ENCODE measurements around the gene CLTA.
"Not testable (repeated sequence)": the region's sequence is repeated elsewhere in the genome, so short reads cannot be mapped to it uniquely, and the experiment has no call there.

CLTA gene

DNA sequence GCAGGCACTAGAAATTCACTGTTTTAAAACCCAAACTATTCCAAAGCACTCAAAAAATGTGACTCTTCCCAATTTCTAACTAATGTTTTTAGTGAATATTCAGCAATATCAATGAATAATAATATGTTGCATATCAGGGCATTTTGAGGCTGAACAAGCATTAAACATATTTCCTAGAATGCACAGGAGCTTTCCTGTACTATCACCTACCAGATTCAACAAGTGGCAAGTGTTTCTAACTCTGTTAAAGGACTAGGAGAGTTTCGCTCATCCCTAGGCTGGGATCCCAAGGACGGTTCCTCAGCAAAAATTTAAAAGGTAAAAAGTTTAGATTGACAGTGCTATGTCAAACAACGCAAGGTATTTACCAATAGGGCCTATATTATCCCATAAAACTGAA, 46.5 kb downstream of the CLTA start:
- no peak for DNase-seq (ENCODE audit: low read depth in 3 of 3, low spot score in 1 of 3)

DNA sequence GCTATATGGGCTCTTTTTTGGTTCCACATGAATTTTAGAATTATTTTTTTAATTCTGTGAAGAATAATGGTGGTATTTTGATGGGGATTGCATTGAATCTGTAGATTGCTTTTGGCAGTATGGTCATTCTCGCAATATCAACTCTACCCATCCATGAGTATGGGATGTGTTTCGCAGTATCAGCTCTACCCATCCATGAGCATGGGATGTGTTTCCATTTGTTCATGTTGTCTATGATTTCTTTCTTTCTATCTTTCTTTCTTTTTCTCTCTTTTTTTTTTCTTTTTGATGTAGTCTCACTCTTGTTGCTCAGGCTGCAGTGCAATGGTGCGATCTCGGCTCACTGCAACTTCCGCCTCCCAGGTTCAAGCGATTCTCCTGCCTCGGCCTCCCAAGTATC, 48.5 kb downstream of the CLTA start:
- not testable (repeated sequence) for DNase-seq (ENCODE audit: low read depth in 3 of 3, low spot score in 1 of 3)

DNA sequence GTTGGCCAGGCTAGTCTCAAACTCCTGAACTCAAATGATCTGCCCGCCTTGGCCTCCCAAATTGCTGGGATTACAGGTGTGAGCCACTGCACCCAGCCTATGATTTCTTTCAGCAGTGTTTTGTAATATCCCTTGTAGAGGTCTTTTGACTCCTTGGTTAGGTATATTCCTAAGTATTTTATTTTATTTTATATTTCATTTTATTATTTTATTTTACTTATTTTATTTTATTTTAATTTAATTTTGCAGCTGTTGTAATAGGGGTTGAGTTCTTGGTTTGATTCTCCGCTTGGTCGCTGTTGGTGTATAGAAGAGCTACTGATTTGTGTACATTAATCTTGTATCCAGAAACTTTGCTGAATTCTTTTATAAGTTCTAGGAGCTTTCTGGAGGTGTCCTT, 49.0 kb downstream of the CLTA start:
- DNase-seq (ENCODE audit: low read depth in 3 of 3, low spot score in 1 of 3), result not testable (repeated sequence)

DNA sequence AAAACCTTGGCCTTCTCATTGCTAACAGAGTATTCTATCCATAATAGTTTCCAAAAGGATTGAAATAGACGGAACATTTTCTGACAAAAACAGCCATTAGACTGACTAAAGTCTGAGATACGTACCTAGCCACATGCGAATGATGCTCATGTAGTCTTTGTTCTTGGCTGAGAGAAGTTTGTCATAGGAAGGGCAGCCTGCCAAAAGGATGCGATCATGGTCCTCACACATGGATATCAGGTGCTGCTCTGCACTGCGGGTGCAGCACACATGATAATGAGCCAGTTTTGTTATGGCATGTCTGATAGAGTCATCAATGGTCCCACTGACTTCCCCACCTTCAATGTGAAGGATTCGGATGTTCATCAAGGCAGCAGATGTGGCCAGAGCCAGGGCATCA, 55.2 kb downstream of the CLTA start:
- no peak for DNase-seq (ENCODE audit: low read depth in 3 of 3, low spot score in 1 of 3)

DNA sequence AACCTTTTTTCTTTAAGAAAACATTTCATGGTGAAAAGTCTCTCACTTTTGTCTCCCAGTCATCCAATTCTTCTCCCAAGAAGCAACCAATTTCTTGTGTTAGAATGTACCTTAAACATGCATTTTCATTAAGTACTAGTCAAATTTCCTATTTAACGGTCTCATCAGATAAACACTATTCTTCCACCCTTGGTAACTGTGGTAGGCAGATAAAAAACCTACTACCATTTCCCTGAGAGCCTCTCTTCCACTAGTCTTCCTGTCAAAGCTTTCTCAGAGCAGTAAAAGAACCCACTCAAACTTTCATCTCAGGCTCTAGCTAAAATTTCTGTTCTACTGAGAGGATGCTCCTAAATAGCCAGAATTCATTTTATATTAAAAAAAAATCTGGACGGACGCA, 56.6 kb downstream of the CLTA start:
- no peak for DNase-seq (ENCODE audit: low read depth in 3 of 3, low spot score in 1 of 3)

DNA sequence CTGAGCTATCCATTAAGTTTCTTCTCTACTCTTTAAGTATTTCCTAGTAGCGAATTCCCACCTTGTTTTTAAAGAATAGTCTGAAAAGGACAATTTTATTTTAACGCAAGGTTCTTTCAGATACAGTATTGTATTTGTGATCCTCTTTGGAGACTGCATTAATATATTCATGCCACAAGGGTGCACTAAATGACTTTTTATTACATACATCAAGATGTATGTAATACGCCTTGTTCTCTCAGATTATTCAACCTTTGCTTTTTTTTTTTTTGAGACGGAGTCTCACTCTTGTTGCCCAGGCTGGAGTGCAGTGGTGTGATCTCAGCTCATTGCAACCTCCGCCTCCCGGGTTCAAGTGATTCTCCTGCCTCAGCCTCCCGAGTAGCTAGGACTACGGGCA, 57.3 kb downstream of the CLTA start:
- not testable (repeated sequence) for DNase-seq (ENCODE audit: low read depth in 3 of 3, low spot score in 1 of 3)

DNA sequence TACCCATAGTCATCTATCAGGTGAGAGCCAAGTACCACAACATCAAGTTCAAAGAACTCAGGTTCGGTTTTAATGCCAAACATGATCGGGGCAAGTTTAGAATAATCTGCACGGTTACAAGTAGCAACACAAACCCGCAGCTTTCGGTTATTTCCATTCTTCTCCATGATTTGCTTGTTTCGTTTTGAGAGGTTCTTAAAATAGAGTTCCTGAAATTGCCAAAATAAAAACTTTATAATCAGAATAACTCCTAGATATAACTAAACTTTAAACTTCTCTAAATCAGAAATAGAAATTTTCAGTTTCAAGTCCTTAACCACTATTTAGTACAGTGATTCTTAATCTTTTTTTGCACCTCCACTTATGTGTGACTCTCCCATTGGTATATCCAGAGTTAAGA, 58.5 kb downstream of the CLTA start:
- DNase-seq (ENCODE audit: low read depth in 3 of 3, low spot score in 1 of 3), result no peak

DNA sequence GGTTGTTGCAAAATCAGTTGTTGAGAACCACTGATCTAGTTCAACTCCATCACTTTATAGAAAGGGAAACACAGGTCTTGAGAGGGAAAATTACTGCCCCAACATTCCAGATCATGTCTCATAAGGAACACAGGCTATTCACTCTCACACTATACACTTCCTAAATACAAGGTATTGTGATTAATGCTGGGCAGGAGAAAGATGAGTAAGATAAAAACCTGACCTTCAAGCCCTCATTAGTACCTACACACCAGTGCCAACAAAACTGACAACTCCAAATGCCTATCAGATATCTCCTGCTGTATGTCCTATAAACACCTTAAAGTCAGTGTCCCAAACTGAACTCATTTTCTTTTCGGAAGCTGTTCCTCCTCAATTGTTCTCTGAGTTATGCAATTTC, 59.4 kb downstream of the CLTA start:
- no peak for DNase-seq (ENCODE audit: low read depth in 3 of 3, low spot score in 1 of 3)

DNA sequence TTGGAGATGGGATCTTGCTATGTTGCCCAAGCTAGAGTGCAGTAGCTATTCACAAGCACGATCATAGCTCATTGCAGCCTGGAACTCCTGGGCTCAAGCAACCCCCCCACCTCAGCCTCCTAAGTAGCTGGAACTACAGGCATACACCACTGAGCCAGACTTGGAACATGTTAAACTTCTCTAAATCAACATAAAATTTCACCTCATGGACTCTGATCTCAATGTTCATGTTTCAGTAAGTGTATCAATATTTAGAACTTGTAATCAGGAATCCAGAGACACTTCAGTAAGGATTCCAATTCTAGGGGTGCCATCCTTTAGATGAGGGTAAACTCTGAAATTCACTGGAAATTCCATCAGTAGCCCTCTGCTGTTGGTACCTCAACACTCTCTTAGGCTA, 60.7 kb downstream of the CLTA start:
- DNase-seq (ENCODE audit: low read depth in 3 of 3, low spot score in 1 of 3), result no peak

DNA sequence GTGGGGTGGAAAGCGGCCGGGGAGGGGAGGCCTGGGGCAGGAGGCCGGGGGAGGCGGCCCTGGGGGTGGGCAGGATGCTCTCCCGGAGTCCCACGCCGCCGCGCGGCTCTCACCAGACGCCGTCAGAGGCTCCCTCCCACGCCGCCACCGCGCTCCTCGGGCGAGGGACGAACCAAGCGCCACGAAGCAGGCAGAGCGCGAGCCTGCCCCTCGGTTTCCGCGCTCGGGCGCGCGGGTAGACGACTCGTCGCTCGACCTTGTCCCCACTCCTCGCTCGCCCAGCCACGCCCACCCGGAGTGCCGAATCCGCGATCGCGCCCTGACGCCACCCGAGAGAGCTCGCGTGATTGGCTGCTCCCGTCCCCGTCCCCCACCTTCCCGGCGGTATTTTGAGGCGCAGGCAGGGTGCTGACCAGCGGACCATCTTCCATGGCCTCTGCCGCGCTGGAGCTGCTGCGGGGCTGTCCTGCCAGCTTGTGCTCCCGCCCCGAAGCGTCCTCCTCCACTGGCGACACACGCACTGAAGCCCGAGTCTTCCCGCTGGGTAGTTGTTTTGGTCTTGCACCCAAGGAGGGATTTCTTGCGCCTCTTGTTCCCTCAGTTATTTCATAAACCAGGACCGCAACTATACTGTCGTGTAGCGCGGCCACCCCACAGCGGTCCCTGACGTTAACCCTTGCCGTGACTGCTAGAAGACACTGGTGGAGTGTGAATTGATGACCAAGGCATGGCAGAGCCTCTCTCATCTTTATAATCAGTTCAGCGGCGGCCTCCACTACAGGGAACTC, 67.7 kb downstream of the CLTA start, which contains the start of gene GNE:
Gene GNE (minus strand): TSS at position 241 of the 788 bp plus-strand sequence. CDS start 9,093 bp downstream, outside the sequence.
- DNase-seq (ENCODE audit: low read depth in 3 of 3, low spot score in 1 of 3), result peak; percentile 91 to 96 (median 93)

DNA sequence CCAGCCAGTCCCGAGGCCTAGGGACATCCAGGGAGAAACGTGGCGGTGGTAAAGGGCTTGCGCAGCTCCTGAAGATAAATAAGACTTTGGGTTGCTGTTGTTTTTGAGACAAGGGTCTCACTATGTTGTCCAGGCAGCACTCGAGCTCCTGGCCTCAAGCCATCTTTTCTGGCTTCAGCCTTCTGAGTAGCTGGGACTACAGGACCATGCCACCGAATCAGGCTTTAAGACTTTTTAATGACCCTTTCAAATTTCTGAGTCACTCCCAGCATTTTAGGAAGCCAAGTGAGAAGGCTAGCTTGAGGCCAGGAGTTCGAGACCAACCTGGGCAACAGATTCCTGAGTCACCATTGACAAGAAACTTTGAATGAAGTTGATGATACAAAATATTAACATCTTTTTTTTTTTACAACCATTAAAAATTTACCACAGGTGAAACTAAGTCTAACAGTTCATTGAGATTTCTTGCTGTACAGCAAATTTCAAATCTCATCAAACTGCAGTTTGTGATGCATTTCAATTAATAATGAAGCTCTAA, 68.3 kb downstream of the CLTA start:
- no peak for DNase-seq (ENCODE audit: low read depth in 3 of 3, low spot score in 1 of 3)

Measured in stimulated activated CD4-positive, alpha-beta T cell treated with anti-CD3 and anti-CD28 coated beads, TNF-alpha, amount 100 ng/mL, for 1 hour (primary cell).